HCT116 (cell line): ENCODE results near the gene ISM1. TPM values are rescaled to one million over a fixed set of nuclear protein-coding genes. Genes with fewer than 3 reads are reported as not detected.

Experiments
- ATAC-seq: fragments of 200-7000 bp; cut with Tn5 transposase; 2 replicates; pipeline ENCODE4 v1.9.1; 2020; ENCODE audit warnings: mild to moderate bottlenecking, moderate library complexity
- BruUV-seq: library from RNA; stranded (reverse); fragments of 400-500 nt; replicated peaks from 2 replicates; lab custom pipeline; 2021; lab: Mats Ljungman, UMichigan
- CTCF ChIA-PET: fragments of 300-600 bp; sonication (Branson Sonifier 250); formaldehyde crosslinking; loops from one replicate; lab custom pipeline; 2021; ENCODE audit warnings: antibody characterized with exemption; lab: Charles Lee
- POLR2A ChIA-PET: fragments of 300-600, 350-600 bp; sonication (Branson Sonifier 250); formaldehyde crosslinking; loops from one replicate; lab custom pipeline; 2021; ENCODE audit warnings: antibody characterized with exemption; lab: Charles Lee
- RAD21 ChIA-PET, 2 experiments: fragments of 300-600 bp; sonication (Branson Sonifier 250); formaldehyde crosslinking; loops; one replicate each; lab custom pipeline; 2023; ENCODE audit warnings: low total read pairs in 2 of 2; ENCODE audit not compliant: uncharacterized antibody in 2 of 2, unreplicated experiment in 2 of 2, low non-redundant PET in 1 of 2; lab: Charles Lee
- DNase-seq: peaks from one replicate; pipeline ENCODE4 v3.0.0-alpha.2; 2010; ENCODE audit warnings: low read depth, low spot score
- H2AFZ ChIP-seq: fragments of 200-600 bp; shearing (Covaris generic), sonication (generic); 2 replicates; pipeline ENCODE4 v1.6.1; 2017; ENCODE audit warnings: low read depth, mixed run types, mixed read lengths, antibody characterized with exemption, low read length; ENCODE audit not compliant: poor library complexity, severe bottlenecking
- H3K27ac ChIP-seq: 2 replicates; pipeline ENCODE4 v1.5.1; 2012; ENCODE audit warnings: low read depth, low read length
- H3K27me3 ChIP-seq: fragments of 200-600 bp; sonication (generic); 2 replicates; pipeline ENCODE4 v1.6.1; 2016; ENCODE audit warnings: mixed run types, low read length, mixed read lengths; ENCODE audit not compliant: insufficient read depth
- H3K36me3 ChIP-seq, 2 experiments: fragments of 200-500 bp in 1 of 2; fragments of 200-600 bp in 1 of 2; sonication (Bioruptor generic) in 1 of 2; sonication (generic) in 1 of 2; 2 replicates each; pipeline versions ENCODE4 v1.5.1 to v1.6.1; 2014 to 2016; ENCODE audit warnings: low read length in 2 of 2, inconsistent platforms in 1 of 2, mixed read lengths in 1 of 2, mixed run types in 1 of 2; ENCODE audit not compliant: insufficient read depth in 2 of 2, control insufficient read depth in 1 of 2
- H3K4me1 ChIP-seq, 2 experiments: fragments of 200-600 bp in 1 of 2; sonication (generic) in 1 of 2; 2 replicates each; pipeline versions ENCODE4 v1.5.1 to v1.6.1; 2012 to 2017; ENCODE audit warnings: low read length in 2 of 2, inconsistent platforms in 1 of 2, mild to moderate bottlenecking in 1 of 2, mixed read lengths in 1 of 2, mixed run types in 1 of 2, moderate library complexity in 1 of 2; ENCODE audit not compliant: insufficient read depth in 2 of 2, control insufficient read depth in 1 of 2
- H3K4me2 ChIP-seq: fragments of 200-600 bp; sonication (generic); 2 replicates; pipeline ENCODE4 v1.6.1; 2017; ENCODE audit warnings: mixed run types, low read length, mixed read lengths
- H3K4me3 ChIP-seq, 2 experiments: fragments of 200-600 bp in 1 of 2; sonication (generic) in 1 of 2; replicated peaks in 1 of 2; 2 replicates each; pipeline ENCODE4 v1.5.1; 2011 to 2016; ENCODE audit warnings: low read length in 2 of 2, control low read depth in 1 of 2, low read depth in 1 of 2, mild to moderate bottlenecking in 1 of 2, mixed read lengths in 1 of 2, mixed run types in 1 of 2
- H3K79me2 ChIP-seq: fragments of 200-600 bp; sonication (generic); 2 replicates; pipeline ENCODE4 v1.6.1; 2017; ENCODE audit warnings: mild to moderate bottlenecking, mixed run types, low read length, moderate library complexity, mixed read lengths; ENCODE audit not compliant: insufficient read depth
- H3K9ac ChIP-seq: fragments of 200-600 bp; sonication (generic); 2 replicates; pipeline ENCODE4 v1.6.1; 2016; ENCODE audit warnings: low read length, mixed read lengths
- H3K9me2 ChIP-seq: fragments of 200-600 bp; sonication (generic), shearing (Covaris generic); 2 replicates; pipeline ENCODE4 v1.6.1; 2017; ENCODE audit warnings: mixed run types, mild to moderate bottlenecking, moderate library complexity; ENCODE audit not compliant: insufficient read depth
- H3K9me3 ChIP-seq, 2 experiments: fragments of 200-500 bp in 1 of 2; fragments of 200-600 bp in 1 of 2; sonication (Bioruptor generic) in 1 of 2; sonication (generic) in 1 of 2; 2 replicates each; pipeline ENCODE4 v1.6.1; 2014 to 2017; ENCODE audit warnings: low read length in 2 of 2, mixed read lengths in 2 of 2, inconsistent platforms in 1 of 2, low read depth in 1 of 2, mild to moderate bottlenecking in 1 of 2, mixed run types in 1 of 2, moderate library complexity in 1 of 2; ENCODE audit not compliant: control insufficient read depth in 1 of 2, insufficient read depth in 1 of 2
- H4K20me1 ChIP-seq: fragments of 200-600 bp; sonication (generic), shearing (Covaris generic); 2 replicates; pipeline ENCODE4 v1.6.1; 2017; ENCODE audit warnings: mixed run types, mild to moderate bottlenecking, moderate library complexity; ENCODE audit not compliant: insufficient read depth
- CBX3 ChIP-seq: IDR thresholded peaks from 2 replicates; pipeline ENCODE4 v1.6.1; 2012; ENCODE audit warnings: low read depth
- CEBPB ChIP-seq: IDR thresholded peaks from 2 replicates; pipeline ENCODE4 v1.6.1; 2012; ENCODE audit warnings: low read depth
- EGR1 ChIP-seq: IDR thresholded peaks from 2 replicates; pipeline ENCODE4 v1.6.1; 2012; ENCODE audit warnings: low read depth
- ELF1 ChIP-seq: IDR thresholded peaks from 2 replicates; pipeline ENCODE4 v1.6.1; 2012; ENCODE audit warnings: low read depth, borderline replicate concordance
- EZH2 ChIP-seq: fragments of 200-600 bp; sonication (generic); IDR thresholded peaks from 2 replicates; pipeline ENCODE4 v1.6.1; 2017; ENCODE audit warnings: antibody characterized with exemption, mixed run types
- JUND ChIP-seq: IDR thresholded peaks from 2 replicates; pipeline ENCODE4 v1.6.1; 2012
- POLR2AphosphoS5 ChIP-seq: IDR thresholded peaks from 2 replicates; pipeline ENCODE4 v1.6.1; 2011; ENCODE audit warnings: mild to moderate bottlenecking, low read depth, low read length, moderate library complexity
- RAD21 ChIP-seq: IDR thresholded peaks from 2 replicates; pipeline ENCODE4 v1.6.1; 2012; ENCODE audit warnings: low read depth, mild to moderate bottlenecking
- SIN3A ChIP-seq: IDR thresholded peaks from 2 replicates; pipeline ENCODE4 v1.6.1; 2012; ENCODE audit warnings: low read depth
- SP1 ChIP-seq: IDR thresholded peaks from 2 replicates; pipeline ENCODE4 v1.6.1; 2012; ENCODE audit warnings: low read depth
- TCF7L2 ChIP-seq: IDR thresholded peaks from 2 replicates; pipeline ENCODE4 v1.7.0; 2011; ENCODE audit warnings: borderline replicate concordance, inconsistent platforms; ENCODE audit not compliant: insufficient read depth, insufficient read length; ENCODE audit errors: extremely low read depth
- YY1 ChIP-seq: IDR thresholded peaks from 2 replicates; pipeline ENCODE4 v1.6.1; 2011; ENCODE audit warnings: low read length, low read depth, moderate library complexity, mild to moderate bottlenecking; ENCODE audit not compliant: insufficient replicate concordance; ENCODE audit errors: extremely low read depth
- ZFX ChIP-seq: fragments of 450-650 bp; IDR thresholded peaks from 2 replicates; pipeline ENCODE4 v1.6.1; 2017
- ZNF274 ChIP-seq: fragments of 200-500 bp; sonication (Bioruptor generic); IDR thresholded peaks from 2 replicates; pipeline ENCODE4 v1.6.1; 2014; ENCODE audit warnings: mild to moderate bottlenecking, low read depth, low read length, inconsistent platforms
- intact Hi-C: fragments of 100-400 bp; cut with micrococcal nuclease; formaldehyde crosslinking; loops from 2 replicates; pipeline ENCODE4 v1.10.0; 2022
- total RNA-seq: library from RNA; stranded (reverse); gene quantifications from one replicate; pipeline ENCODE4 v1.2.1, GENCODE V29; 2021; ENCODE audit not compliant: unreplicated experiment
- TF ChIP-seq, protein P1 (sequence below): IDR thresholded peaks from 2 replicates; pipeline ENCODE4 v1.6.1; 2012
- TF ChIP-seq, protein P2 (sequence below), 3 experiments: fragments of 200-600 bp in 1 of 3; sonication (generic) in 1 of 3; IDR thresholded peaks in 2 of 3; conservative IDR thresholded peaks in 1 of 3; 2 replicates each; pipeline ENCODE4 v1.5.1; 2012 to 2017; ENCODE audit warnings: low read depth in 2 of 3, low read length in 2 of 3, antibody characterized with exemption in 1 of 3, borderline replicate concordance in 1 of 3, control low read depth in 1 of 3, mild to moderate bottlenecking in 1 of 3, mixed read lengths in 1 of 3, mixed run types in 1 of 3, moderate library complexity in 1 of 3; ENCODE audit not compliant: insufficient read depth in 1 of 3
- TF ChIP-seq, protein P3 (sequence below): IDR thresholded peaks from 2 replicates; pipeline ENCODE4 v1.6.1; 2012; ENCODE audit warnings: low read depth
- TF ChIP-seq, protein P4 (sequence below): IDR thresholded peaks from 2 replicates; pipeline ENCODE4 v1.6.1; 2011; ENCODE audit warnings: mild to moderate bottlenecking, low read length, moderate library complexity; ENCODE audit not compliant: insufficient replicate concordance; ENCODE audit errors: extremely low read depth

The ISM1 gene
- total RNA-seq, 1 experiment from 2014 or later, result 0.37 TPM

DNA sequence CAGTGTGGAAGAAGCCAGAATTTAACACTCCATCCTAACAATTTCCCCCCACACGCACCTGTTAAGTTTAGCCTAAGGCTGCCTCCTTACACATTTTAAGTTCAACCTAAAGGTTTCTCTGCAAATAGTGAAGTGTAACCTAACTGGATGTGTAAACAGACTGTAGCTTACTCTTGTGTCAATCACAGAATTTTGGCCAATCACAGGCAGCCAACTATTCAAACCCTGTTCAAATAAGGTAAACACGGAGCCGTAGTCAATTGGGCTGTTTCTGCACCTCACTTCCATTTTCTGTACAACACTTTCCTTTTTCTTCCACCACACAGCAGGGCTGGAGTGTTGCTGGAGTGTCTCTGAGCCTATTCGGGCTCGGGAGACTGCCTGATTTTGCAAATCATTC lies 92.1 kb downstream of the ISM1 start:
- H3K27ac ChIP-seq, result no peak overlapping the region
- no peaks in the 10 kb centered on the region for H3K36me3 ChIP-seq
- intact Hi-C loops, result no loop called here
- no peak overlapping the region for H2AFZ ChIP-seq
- no peak for DNase-seq
- no peak for ATAC-seq
- no peaks in the 10 kb centered on the region for H3K9me3 ChIP-seq
- RAD21 ChIA-PET, result no interaction called here
- H3K9me2 ChIP-seq, result peaks cover 7% of the 10 kb centered on the region; the same call in 1 of the 2 replicates
- H3K27me3 ChIP-seq, result no peaks in the 10 kb centered on the region
- TF ChIP-seq SP1 (no peak), CEBPB (no peak), EZH2 (no peak), TCF7L2 (no peak), RAD21 (no peak), ZNF274 (no peak), CBX3 (no peak), POLR2AphosphoS5 (no peak), ZFX (no peak), EGR1 (no peak), ELF1 (no peak), SIN3A (no peak), JUND (no peak), YY1 (no peak)
- TF ChIP-seq, protein P1, sequence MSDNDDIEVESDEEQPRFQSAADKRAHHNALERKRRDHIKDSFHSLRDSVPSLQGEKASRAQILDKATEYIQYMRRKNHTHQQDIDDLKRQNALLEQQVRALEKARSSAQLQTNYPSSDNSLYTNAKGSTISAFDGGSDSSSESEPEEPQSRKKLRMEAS, result no peak
- TF ChIP-seq, protein P2, sequence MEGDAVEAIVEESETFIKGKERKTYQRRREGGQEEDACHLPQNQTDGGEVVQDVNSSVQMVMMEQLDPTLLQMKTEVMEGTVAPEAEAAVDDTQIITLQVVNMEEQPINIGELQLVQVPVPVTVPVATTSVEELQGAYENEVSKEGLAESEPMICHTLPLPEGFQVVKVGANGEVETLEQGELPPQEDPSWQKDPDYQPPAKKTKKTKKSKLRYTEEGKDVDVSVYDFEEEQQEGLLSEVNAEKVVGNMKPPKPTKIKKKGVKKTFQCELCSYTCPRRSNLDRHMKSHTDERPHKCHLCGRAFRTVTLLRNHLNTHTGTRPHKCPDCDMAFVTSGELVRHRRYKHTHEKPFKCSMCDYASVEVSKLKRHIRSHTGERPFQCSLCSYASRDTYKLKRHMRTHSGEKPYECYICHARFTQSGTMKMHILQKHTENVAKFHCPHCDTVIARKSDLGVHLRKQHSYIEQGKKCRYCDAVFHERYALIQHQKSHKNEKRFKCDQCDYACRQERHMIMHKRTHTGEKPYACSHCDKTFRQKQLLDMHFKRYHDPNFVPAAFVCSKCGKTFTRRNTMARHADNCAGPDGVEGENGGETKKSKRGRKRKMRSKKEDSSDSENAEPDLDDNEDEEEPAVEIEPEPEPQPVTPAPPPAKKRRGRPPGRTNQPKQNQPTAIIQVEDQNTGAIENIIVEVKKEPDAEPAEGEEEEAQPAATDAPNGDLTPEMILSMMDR (IDR thresholded peaks at IDR 0.05 in 2 of 3, conservative IDR thresholded peaks at IDR 0.05 in 1 of 3; ENCODE audit: borderline replicate concordance in 1 of 3, insufficient read depth in 1 of 3, low read depth in 2 of 3, low read length in 2 of 3), result no peak
- TF ChIP-seq, protein P3, sequence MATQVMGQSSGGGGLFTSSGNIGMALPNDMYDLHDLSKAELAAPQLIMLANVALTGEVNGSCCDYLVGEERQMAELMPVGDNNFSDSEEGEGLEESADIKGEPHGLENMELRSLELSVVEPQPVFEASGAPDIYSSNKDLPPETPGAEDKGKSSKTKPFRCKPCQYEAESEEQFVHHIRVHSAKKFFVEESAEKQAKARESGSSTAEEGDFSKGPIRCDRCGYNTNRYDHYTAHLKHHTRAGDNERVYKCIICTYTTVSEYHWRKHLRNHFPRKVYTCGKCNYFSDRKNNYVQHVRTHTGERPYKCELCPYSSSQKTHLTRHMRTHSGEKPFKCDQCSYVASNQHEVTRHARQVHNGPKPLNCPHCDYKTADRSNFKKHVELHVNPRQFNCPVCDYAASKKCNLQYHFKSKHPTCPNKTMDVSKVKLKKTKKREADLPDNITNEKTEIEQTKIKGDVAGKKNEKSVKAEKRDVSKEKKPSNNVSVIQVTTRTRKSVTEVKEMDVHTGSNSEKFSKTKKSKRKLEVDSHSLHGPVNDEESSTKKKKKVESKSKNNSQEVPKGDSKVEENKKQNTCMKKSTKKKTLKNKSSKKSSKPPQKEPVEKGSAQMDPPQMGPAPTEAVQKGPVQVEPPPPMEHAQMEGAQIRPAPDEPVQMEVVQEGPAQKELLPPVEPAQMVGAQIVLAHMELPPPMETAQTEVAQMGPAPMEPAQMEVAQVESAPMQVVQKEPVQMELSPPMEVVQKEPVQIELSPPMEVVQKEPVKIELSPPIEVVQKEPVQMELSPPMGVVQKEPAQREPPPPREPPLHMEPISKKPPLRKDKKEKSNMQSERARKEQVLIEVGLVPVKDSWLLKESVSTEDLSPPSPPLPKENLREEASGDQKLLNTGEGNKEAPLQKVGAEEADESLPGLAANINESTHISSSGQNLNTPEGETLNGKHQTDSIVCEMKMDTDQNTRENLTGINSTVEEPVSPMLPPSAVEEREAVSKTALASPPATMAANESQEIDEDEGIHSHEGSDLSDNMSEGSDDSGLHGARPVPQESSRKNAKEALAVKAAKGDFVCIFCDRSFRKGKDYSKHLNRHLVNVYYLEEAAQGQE, result no peak
- TF ChIP-seq, protein P4, sequence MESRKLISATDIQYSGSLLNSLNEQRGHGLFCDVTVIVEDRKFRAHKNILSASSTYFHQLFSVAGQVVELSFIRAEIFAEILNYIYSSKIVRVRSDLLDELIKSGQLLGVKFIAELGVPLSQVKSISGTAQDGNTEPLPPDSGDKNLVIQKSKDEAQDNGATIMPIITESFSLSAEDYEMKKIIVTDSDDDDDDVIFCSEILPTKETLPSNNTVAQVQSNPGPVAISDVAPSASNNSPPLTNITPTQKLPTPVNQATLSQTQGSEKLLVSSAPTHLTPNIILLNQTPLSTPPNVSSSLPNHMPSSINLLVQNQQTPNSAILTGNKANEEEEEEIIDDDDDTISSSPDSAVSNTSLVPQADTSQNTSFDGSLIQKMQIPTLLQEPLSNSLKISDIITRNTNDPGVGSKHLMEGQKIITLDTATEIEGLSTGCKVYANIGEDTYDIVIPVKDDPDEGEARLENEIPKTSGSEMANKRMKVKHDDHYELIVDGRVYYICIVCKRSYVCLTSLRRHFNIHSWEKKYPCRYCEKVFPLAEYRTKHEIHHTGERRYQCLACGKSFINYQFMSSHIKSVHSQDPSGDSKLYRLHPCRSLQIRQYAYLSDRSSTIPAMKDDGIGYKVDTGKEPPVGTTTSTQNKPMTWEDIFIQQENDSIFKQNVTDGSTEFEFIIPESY, result no peak
- TF ChIP-seq, all 23 proteins: peak for 0
- Histone ChIP-seq H3K4me1 (peaks cover 0 to 4% of the 10 kb centered on the region in 2 experiments; a peak in 1 of 4 replicates), H3K9ac (no peak overlapping the region), H3K79me2 (no peaks in the 10 kb centered on the region), H4K20me1 (no peaks in the 10 kb centered on the region), H3K4me3 (no peak overlapping the region), H3K4me2 (no peak overlapping the region)
- BruUV-seq, result no TSS peak
- CTCF ChIA-PET, result interaction anchor here (0.5 kb wide), 1 partner anchor 1407 kb away, joined by 3 read pairs; no protein-coding TSS in a partner anchor
- POLR2A ChIA-PET, result no interaction called here
